MM.1S (cell line): ENCODE measurements around the gene CATSPERD.
"Not testable (repeated sequence)": the region's sequence is repeated elsewhere in the genome, so short reads cannot be mapped to it uniquely, and the experiment has no call there.

Experiments used
- DNase-seq: peaks from one replicate; pipeline ENCODE4 v3.0.0-alpha.2; 2015
- H2AFZ ChIP-seq: fragments of 300-600 bp; sonication (generic); 2 replicates; pipeline ENCODE4 v1.6.0; 2016; ENCODE audit warnings: antibody characterized with exemption, low read length
- H3F3A ChIP-seq: fragments of 300-600 bp; sonication (generic); 2 replicates; pipeline ENCODE4 v1.6.1; 2016; ENCODE audit warnings: mild to moderate bottlenecking, antibody characterized with exemption, low read length, moderate library complexity, mixed read lengths; ENCODE audit not compliant: insufficient read depth
- H3K27ac ChIP-seq: fragments of 300-600 bp; sonication (generic); 2 replicates; pipeline ENCODE4 v1.5.1; 2016; ENCODE audit warnings: mild to moderate bottlenecking, low read length
- H3K27me3 ChIP-seq: fragments of 300-600 bp; sonication (generic); replicated peaks from 2 replicates; pipeline ENCODE4 v1.6.0; 2016; ENCODE audit warnings: low read length; ENCODE audit not compliant: insufficient read depth
- H3K36me3 ChIP-seq: fragments of 300-600 bp; sonication (generic); replicated peaks from 2 replicates; pipeline ENCODE4 v1.6.1; 2016; ENCODE audit warnings: mild to moderate bottlenecking, low read length, mixed read lengths; ENCODE audit not compliant: insufficient read depth
- H3K4me1 ChIP-seq: fragments of 300-600 bp; sonication (generic); 2 replicates; pipeline ENCODE4 v1.6.1; 2016; ENCODE audit warnings: low read length, mixed read lengths
- H3K4me2 ChIP-seq: fragments of 300-600 bp; sonication (generic); 2 replicates; pipeline ENCODE4 v1.6.0; 2016; ENCODE audit warnings: low read depth, low read length
- H3K4me3 ChIP-seq: fragments of 300-600 bp; sonication (generic); 2 replicates; pipeline ENCODE4 v1.5.1; 2016; ENCODE audit warnings: low read length, mixed read lengths
- H3K79me2 ChIP-seq: fragments of 300-600 bp; sonication (generic); 2 replicates; pipeline ENCODE4 v1.6.1; 2016; ENCODE audit warnings: mixed run types, low read length, mixed read lengths
- H3K9ac ChIP-seq: fragments of 300-600 bp; sonication (generic); 2 replicates; pipeline ENCODE4 v1.6.1; 2016; ENCODE audit warnings: low read length, mixed read lengths
- H3K9me2 ChIP-seq: fragments of 300-600 bp; sonication (generic); replicated peaks from 2 replicates; pipeline ENCODE4 v1.6.1; 2016; ENCODE audit warnings: mild to moderate bottlenecking, low read length, mixed read lengths; ENCODE audit not compliant: insufficient read depth
- H3K9me3 ChIP-seq: fragments of 300-600 bp; sonication (generic); replicated peaks from 2 replicates; pipeline ENCODE4 v1.6.1; 2016; ENCODE audit warnings: mild to moderate bottlenecking, low read length, mixed read lengths; ENCODE audit not compliant: insufficient read depth
- H4K20me1 ChIP-seq: fragments of 300-600 bp; sonication (generic); 2 replicates; pipeline ENCODE4 v1.6.1; 2016; ENCODE audit warnings: mild to moderate bottlenecking, low read length, moderate library complexity, mixed read lengths; ENCODE audit not compliant: insufficient read depth
- EZH2 ChIP-seq: fragments of 300-600 bp; sonication (generic); optimal IDR thresholded peaks from 2 replicates; pipeline ENCODE3; 2017; ENCODE audit warnings: low read depth, mild to moderate bottlenecking, antibody characterized with exemption, low read length, mixed read lengths
- EZH2phosphoT487 ChIP-seq: fragments of 300-600 bp; sonication (generic); IDR thresholded peaks from 2 replicates; pipeline ENCODE4 v1.6.1; 2018; ENCODE audit warnings: antibody characterized with exemption, low read length
- TF ChIP-seq, protein P1 (sequence below): fragments of 300-600 bp; sonication (generic); IDR thresholded peaks from 2 replicates; pipeline ENCODE4 v1.5.1; 2016; ENCODE audit warnings: antibody characterized with exemption, low read length, mixed read lengths

Gene CATSPERD

DNA sequence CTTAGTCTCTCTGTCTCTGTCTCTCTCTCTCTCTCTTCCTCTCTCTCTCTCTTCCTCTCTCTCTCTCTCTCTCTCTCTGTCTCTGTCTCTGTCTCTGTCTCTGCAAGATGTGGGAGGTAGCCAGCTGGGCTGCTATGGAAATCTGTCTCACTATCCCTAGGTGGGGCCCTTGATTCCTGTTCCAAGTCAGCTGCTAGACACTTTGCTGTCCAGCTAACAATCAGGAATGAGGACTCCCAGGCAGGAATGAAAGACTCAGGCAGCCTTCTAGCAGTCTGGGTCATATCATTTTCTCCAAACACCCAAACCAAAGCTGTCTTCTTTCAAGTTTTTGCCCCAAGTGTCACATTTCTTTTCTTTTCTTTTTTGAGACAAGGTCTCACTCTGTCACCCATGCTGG is 23.2 kb downstream of the CATSPERD start:
- Histone ChIP-seq H3K9me3 (no peaks in the 10 kb centered on the region), H3K4me1 (no peaks in the 10 kb centered on the region), H3K9me2 (no peaks in the 10 kb centered on the region), H3K4me3 (no peak overlapping the region), H4K20me1 (no peaks in the 10 kb centered on the region), H3F3A (no peaks in the 10 kb centered on the region), H3K27me3 (peaks cover 91% of the 10 kb centered on the region), H2AFZ (no peak overlapping the region), H3K79me2 (no peaks in the 10 kb centered on the region), H3K4me2 (no peak overlapping the region), H3K36me3 (no peaks in the 10 kb centered on the region), H3K9ac (no peak overlapping the region), H3K27ac (no peak overlapping the region)
- DNase-seq, result no peak
- TF ChIP-seq, protein P1, sequence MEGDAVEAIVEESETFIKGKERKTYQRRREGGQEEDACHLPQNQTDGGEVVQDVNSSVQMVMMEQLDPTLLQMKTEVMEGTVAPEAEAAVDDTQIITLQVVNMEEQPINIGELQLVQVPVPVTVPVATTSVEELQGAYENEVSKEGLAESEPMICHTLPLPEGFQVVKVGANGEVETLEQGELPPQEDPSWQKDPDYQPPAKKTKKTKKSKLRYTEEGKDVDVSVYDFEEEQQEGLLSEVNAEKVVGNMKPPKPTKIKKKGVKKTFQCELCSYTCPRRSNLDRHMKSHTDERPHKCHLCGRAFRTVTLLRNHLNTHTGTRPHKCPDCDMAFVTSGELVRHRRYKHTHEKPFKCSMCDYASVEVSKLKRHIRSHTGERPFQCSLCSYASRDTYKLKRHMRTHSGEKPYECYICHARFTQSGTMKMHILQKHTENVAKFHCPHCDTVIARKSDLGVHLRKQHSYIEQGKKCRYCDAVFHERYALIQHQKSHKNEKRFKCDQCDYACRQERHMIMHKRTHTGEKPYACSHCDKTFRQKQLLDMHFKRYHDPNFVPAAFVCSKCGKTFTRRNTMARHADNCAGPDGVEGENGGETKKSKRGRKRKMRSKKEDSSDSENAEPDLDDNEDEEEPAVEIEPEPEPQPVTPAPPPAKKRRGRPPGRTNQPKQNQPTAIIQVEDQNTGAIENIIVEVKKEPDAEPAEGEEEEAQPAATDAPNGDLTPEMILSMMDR, result no peak
- no peak for TF ChIP-seq EZH2
- TF ChIP-seq EZH2phosphoT487, result no peak

DNA sequence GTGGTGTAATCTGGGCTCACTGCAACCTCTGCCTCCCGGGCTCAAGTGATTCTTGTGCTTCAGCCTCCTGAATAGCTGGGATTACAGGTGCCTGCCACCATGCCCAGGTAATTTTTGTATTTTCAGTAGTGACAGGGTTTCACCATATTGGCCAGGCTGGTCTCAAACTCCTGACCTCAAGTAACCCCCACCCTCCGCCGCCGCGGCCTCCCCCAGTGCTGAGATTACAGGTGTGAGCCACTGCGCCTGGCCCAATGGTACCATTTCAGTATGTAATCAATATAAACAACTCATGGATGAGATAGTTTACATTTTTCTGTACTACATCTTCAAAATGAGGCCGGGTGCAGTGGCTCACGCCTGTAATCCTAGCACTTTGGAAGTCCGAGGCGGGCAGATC is 24.6 kb downstream of the CATSPERD start:
- H3K9ac ChIP-seq, H3F3A ChIP-seq, H3K27ac ChIP-seq, H3K4me3 ChIP-seq, H3K9me3 ChIP-seq, H3K79me2 ChIP-seq, H3K4me2 ChIP-seq, H3K9me2 ChIP-seq, H3K4me1 ChIP-seq, DNase-seq, H2AFZ ChIP-seq, H4K20me1 ChIP-seq, H3K36me3 ChIP-seq: not testable (repeated sequence)
- H3K27me3 ChIP-seq, result peaks cover 91% of the 10 kb centered on the region

DNA sequence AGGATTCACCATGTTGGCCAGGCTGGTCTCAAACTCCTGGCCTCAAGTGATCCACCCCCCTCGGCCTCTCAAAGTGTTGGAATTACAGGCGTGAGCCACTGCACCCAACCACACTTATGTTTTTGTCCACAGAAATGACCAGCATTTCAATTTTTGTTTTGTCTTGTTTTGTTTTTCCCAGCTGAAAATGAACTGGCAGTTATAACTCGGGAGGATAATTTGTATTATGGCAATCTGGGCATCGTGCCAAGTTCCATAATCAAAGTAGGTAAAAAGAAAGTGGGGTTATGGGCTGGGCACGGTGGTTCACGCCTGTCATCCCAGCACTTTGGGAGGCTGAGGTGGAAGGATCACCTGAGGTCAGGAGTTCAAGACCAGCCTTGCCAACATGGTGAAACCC is 28.5 kb downstream of the CATSPERD start:
- not testable (repeated sequence) for H3K9me2 ChIP-seq, H3K79me2 ChIP-seq, H3K36me3 ChIP-seq, H3K4me1 ChIP-seq, H3F3A ChIP-seq, H3K9ac ChIP-seq, H3K4me3 ChIP-seq, H2AFZ ChIP-seq, H3K27ac ChIP-seq, H3K9me3 ChIP-seq, H3K4me2 ChIP-seq, DNase-seq, H4K20me1 ChIP-seq
- peaks cover 95% of the 10 kb centered on the region for H3K27me3 ChIP-seq

DNA sequence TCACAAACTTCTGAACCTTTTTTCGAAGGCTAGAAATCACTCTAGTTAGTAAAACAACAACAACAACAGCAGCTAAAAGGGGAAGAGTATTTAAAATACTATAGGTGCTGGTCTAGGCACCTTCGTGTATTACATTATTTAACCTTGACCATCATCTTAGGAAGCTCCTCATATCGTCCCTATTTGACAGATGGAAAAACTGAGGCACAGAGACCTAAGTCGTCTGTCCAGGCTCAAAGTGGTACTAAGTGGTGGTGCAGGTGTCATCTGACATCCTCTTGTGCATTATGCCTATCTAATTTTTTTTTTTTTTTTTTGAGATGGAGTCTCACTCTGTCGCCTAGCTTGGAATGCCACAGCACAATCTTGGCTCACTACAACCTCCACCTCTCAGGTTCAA is 29.1 kb downstream of the CATSPERD start:
- Histone ChIP-seq H3K4me3 (no peak overlapping the region), H3K9me2 (no peaks in the 10 kb centered on the region), H3K27ac (no peak overlapping the region), H3K9ac (no peak overlapping the region), H3K27me3 (peaks cover 95% of the 10 kb centered on the region), H3K36me3 (no peaks in the 10 kb centered on the region), H3K4me2 (no peak overlapping the region), H3K9me3 (no peaks in the 10 kb centered on the region), H4K20me1 (no peaks in the 10 kb centered on the region), H2AFZ (no peak overlapping the region), H3K79me2 (no peaks in the 10 kb centered on the region), H3F3A (no peaks in the 10 kb centered on the region), H3K4me1 (no peaks in the 10 kb centered on the region)
- DNase-seq, result no peak
- TF ChIP-seq EZH2 (no peak), EZH2phosphoT487 (no peak)
- TF ChIP-seq, protein P1, result no peak
